Measurements from ENCODE around the gene DLGAP3. TPM values are rescaled to one million over a fixed set of nuclear protein-coding genes. Genes with fewer than 3 reads are reported as not detected.

Gene DLGAP3
- total RNA-seq, 1 experiment from 2014 or later = 7.3 TPM

DNA sequence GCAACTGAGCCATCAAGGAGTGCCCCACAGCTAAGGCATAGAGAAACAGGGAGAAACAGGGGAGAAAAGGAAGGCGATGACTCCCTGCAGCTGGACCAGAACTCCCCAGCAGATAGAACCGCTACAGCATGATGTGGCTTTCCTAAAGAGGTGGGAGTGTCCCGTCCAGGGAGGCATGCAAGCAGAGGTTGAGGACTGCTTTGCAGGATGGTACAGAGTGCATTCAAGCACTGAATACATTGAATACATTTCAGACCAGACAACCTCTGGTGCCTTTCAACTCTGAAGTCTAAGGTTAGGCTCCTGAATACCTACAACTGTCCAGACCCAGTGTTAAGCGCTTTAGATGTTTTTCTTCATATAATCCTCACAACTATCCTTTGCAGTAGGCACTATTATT lies 13.3 kb downstream of the DLGAP3 start:
- H2BK120ac ChIP-seq (ENCODE audit: low read depth, low read length, poor library complexity, severe bottlenecking) = no peak overlapping the region

More for the DNA sequence above, 13.3 kb downstream of the DLGAP3 start:
- no CpG with 5 or more reads among the region's 4 CpGs for WGBS (ENCODE audit: extremely low coverage, insufficient read length, low lambda C conversion rate)
- no peaks in the 10 kb centered on the region for H3K79me2 ChIP-seq (ENCODE audit: insufficient read depth, low read length)
- no peak for DNase-seq
- no peak overlapping the region for H2AFZ ChIP-seq (ENCODE audit: low read length)
- no peak overlapping the region for H3K23ac ChIP-seq (ENCODE audit: insufficient read length, low read depth, low read length)
- H3K18ac ChIP-seq (ENCODE audit: insufficient read length, low read depth, low read length) = no peak overlapping the region
- H3K79me1 ChIP-seq (ENCODE audit: insufficient read depth, low read depth, low read length, poor library complexity, severe bottlenecking) = no peaks in the 10 kb centered on the region
- H3K4me2 ChIP-seq (ENCODE audit: insufficient read depth, insufficient read length, low read length) = no peak overlapping the region
- H3K14ac ChIP-seq (ENCODE audit: insufficient read depth, low read length) = no peak overlapping the region
- Mint-ChIP-seq H3K4me1 (peaks cover 16 to 26% of the 10 kb centered on the region in 2 experiments), H3K9me3 (no peaks in the 10 kb centered on the region), H3K4me3 (no peak overlapping the region), H3K27me3 (ENCODE audit: low read depth) (peaks cover 17% of the 10 kb centered on the region; the same call in 1 of the 2 replicates), H3K27ac (no peak overlapping the region), H3K36me3 (ENCODE audit: insufficient read depth in 1 of 3, low read depth in 3 of 3) (no peaks in the 10 kb centered on the region)
- TF ChIP-seq, protein P1, sequence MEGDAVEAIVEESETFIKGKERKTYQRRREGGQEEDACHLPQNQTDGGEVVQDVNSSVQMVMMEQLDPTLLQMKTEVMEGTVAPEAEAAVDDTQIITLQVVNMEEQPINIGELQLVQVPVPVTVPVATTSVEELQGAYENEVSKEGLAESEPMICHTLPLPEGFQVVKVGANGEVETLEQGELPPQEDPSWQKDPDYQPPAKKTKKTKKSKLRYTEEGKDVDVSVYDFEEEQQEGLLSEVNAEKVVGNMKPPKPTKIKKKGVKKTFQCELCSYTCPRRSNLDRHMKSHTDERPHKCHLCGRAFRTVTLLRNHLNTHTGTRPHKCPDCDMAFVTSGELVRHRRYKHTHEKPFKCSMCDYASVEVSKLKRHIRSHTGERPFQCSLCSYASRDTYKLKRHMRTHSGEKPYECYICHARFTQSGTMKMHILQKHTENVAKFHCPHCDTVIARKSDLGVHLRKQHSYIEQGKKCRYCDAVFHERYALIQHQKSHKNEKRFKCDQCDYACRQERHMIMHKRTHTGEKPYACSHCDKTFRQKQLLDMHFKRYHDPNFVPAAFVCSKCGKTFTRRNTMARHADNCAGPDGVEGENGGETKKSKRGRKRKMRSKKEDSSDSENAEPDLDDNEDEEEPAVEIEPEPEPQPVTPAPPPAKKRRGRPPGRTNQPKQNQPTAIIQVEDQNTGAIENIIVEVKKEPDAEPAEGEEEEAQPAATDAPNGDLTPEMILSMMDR (conservative IDR thresholded peaks at IDR 0.05) = no peak
- H3K9me3 ChIP-seq (ENCODE audit: control insufficient read depth, low read depth, low read length) = no peaks in the 10 kb centered on the region
- H2AK5ac ChIP-seq (ENCODE audit: insufficient read length, low read length) = no peak overlapping the region
- no peak overlapping the region for H2BK20ac ChIP-seq (ENCODE audit: low read depth, low read length, poor library complexity, severe bottlenecking)
- no peak overlapping the region for H2BK15ac ChIP-seq (ENCODE audit: low read depth, low read length)
- no peaks in the 10 kb centered on the region for H3K23me2 ChIP-seq (ENCODE audit: insufficient read length, low read depth, low read length, poor library complexity, severe bottlenecking)
- no peaks in the 10 kb centered on the region for H3K27me3 ChIP-seq (ENCODE audit: insufficient read depth, low read length)
- no peak overlapping the region for H3T11ph ChIP-seq (ENCODE audit: low read length)
- H4K5ac ChIP-seq (ENCODE audit: insufficient read length, low read depth, low read length) = no peak overlapping the region
- no peak overlapping the region for H4K91ac ChIP-seq (ENCODE audit: insufficient read length, low read depth, low read length)
- H3K4me1 ChIP-seq (ENCODE audit: insufficient read depth, low read length) = no peaks in the 10 kb centered on the region
- H3K4ac ChIP-seq (ENCODE audit: low read depth, low read length) = no peak overlapping the region
- no peak overlapping the region for H2BK5ac ChIP-seq (ENCODE audit: insufficient read length, low read length)
- no peak overlapping the region for H2BK12ac ChIP-seq (ENCODE audit: insufficient read length, low read depth, low read length)
- H4K8ac ChIP-seq (replicated peaks; ENCODE audit: insufficient read length, low read depth, low read length) = no peak overlapping the region
- no peak overlapping the region for H3K27ac ChIP-seq (ENCODE audit: insufficient read length, low read depth, low read length)
- H3K9ac ChIP-seq (ENCODE audit: extremely low read depth, insufficient read length, low read length) = no peak overlapping the region
- H4K20me1 ChIP-seq (ENCODE audit: control insufficient read depth, insufficient read depth, insufficient read length) = no peaks in the 10 kb centered on the region
- no peak overlapping the region for H3K56ac ChIP-seq (ENCODE audit: insufficient read length, low read depth, low read length)
